Cortex of kidney (tissue), 1 donor: ENCODE data around the gene IL2RA.
"Not testable (repeated sequence)": the region's sequence is repeated elsewhere in the genome, so short reads cannot be mapped to it uniquely, and the experiment has no call there.

Experiments used
- DNase-seq: peaks from one replicate; lab custom pipeline; 2025; lab: John Stamatoyannopoulos, UW

IL2RA gene

GRCh38 chr10:5983774-5984173, 78.4 kb downstream of the IL2RA start:
- DNase-seq: no peak

GRCh38 chr10:5981529-5981928, 80.6 kb downstream of the IL2RA start:
- no peak for DNase-seq

GRCh38 chr10:5978230-5978489, 84.0 kb downstream of the IL2RA start:
- DNase-seq: no peak

- DNase-seq: no peak
These were observed 84.5 kb downstream of the IL2RA start, which contains the start of gene IL15RA for GRCh38 chr10:5977471-5978229. TSS of gene IL15RA (minus strand) at chr10:5977543. CDS start at chr10:5977492, 51 bp downstream.

GRCh38 chr10:5976512-5977470, 85.4 kb downstream of the IL2RA start:
- no peak for DNase-seq

GRCh38 chr10:5975641-5976473, 86.3 kb downstream of the IL2RA start:
- no peak for DNase-seq

GRCh38 chr10:5973069-5973468, 89.1 kb downstream of the IL2RA start:
- DNase-seq: no peak

- no peak for DNase-seq
These were observed 90.3 kb downstream of the IL2RA start for GRCh38 chr10:5971886-5972285.

GRCh38 chr10:5971315-5971832, 90.8 kb downstream of the IL2RA start:
- DNase-seq: no peak

- DNase-seq: no peak
These were observed 91.6 kb downstream of the IL2RA start for GRCh38 chr10:5970527-5970926.

- no peak for DNase-seq
These were observed 92.1 kb downstream of the IL2RA start for GRCh38 chr10:5970066-5970465.

- DNase-seq: no peak
These were observed 93.3 kb downstream of the IL2RA start for GRCh38 chr10:5968681-5969453.

- DNase-seq: no peak
These were observed 94.0 kb downstream of the IL2RA start for GRCh38 chr10:5968037-5968680.

GRCh38 chr10:5965266-5965665, 96.9 kb downstream of the IL2RA start:
- no peak for DNase-seq

- DNase-seq: no peak
These were observed 97.4 kb downstream of the IL2RA start for GRCh38 chr10:5964736-5965135.

- no peak for DNase-seq
These were observed 98.6 kb downstream of the IL2RA start for GRCh38 chr10:5963591-5963990.

- no peak for DNase-seq
These were observed 99.1 kb downstream of the IL2RA start for GRCh38 chr10:5963071-5963470.

GRCh38 chr10:5962358-5962940, 99.7 kb downstream of the IL2RA start:
- DNase-seq: not testable (repeated sequence)

- no peak for DNase-seq
These were observed 100.6 kb downstream of the IL2RA start for GRCh38 chr10:5961405-5962100.

GRCh38 chr10:5960973-5961275, 101.2 kb downstream of the IL2RA start:
- DNase-seq: not testable (repeated sequence)
